SK-N-SH (cell line): ENCODE measurements around the gene CNOT1. TPM values are rescaled to one million over a fixed set of nuclear protein-coding genes. Genes with fewer than 3 reads are reported as not detected.
A peak's percentile ranks its signal among the peaks of the same experiment; 100 is the strongest.

Source experiments
- CTCF ChIA-PET: fragments of 300-600, 350-600 bp; formaldehyde crosslinking; extraction: SDS; loops from one replicate; lab custom pipeline; 2021; lab: Yijun Ruan, JAX
- POLR2A ChIA-PET: fragments of 350-600 bp; sonication (Branson Sonifier 250); formaldehyde crosslinking; extraction: SDS; loops from one replicate; lab custom pipeline; 2020; ENCODE audit warnings: antibody characterized with exemption, inconsistent platforms; lab: Yijun Ruan, JAX
- DNase-seq: peaks from one replicate; pipeline ENCODE4 v3.0.0; 2012
- H2AFZ ChIP-seq: fragments of 200-600 bp; sonication (generic); 2 replicates; pipeline ENCODE4 v1.8.1; 2016; ENCODE audit warnings: antibody characterized with exemption, mild to moderate bottlenecking, low read depth
- H3F3A ChIP-seq: fragments of 200-600 bp; sonication (generic); replicated peaks from 2 replicates; pipeline ENCODE3; 2016; ENCODE audit warnings: antibody characterized with exemption, mild to moderate bottlenecking; ENCODE audit not compliant: insufficient read depth
- H3K27ac ChIP-seq, 2 experiments: fragments of 200-500 bp in 1 of 2; fragments of 200-600 bp in 1 of 2; sonication (Bioruptor generic) in 1 of 2; sonication (generic), shearing (Covaris generic) in 1 of 2; 2 replicates each; pipeline versions ENCODE4 v1.5.1 to v1.6.1; 2014 to 2016; ENCODE audit warnings: low read depth in 2 of 2, inconsistent platforms in 1 of 2, low read length in 1 of 2, mild to moderate bottlenecking in 1 of 2, mixed read lengths in 1 of 2
- H3K27me3 ChIP-seq: fragments of 200-600 bp; sonication (generic), shearing (Covaris generic); 2 replicates; pipeline ENCODE4 v1.6.1; 2016; ENCODE audit warnings: mixed run types; ENCODE audit not compliant: insufficient read depth
- H3K36me3 ChIP-seq, 2 experiments: fragments of 200-500 bp in 1 of 2; fragments of 200-600 bp in 1 of 2; sonication (Bioruptor generic) in 1 of 2; sonication (generic) in 1 of 2; replicated peaks in 1 of 2; 2 replicates each; pipeline versions ENCODE3 to v1.5.1; 2014 to 2016; ENCODE audit warnings: low read length in 1 of 2, mild to moderate bottlenecking in 1 of 2; ENCODE audit not compliant: insufficient read depth in 2 of 2, control insufficient read depth in 1 of 2
- H3K4me1 ChIP-seq, 2 experiments: fragments of 200-500 bp in 1 of 2; fragments of 200-600 bp in 1 of 2; sonication (Bioruptor generic) in 1 of 2; sonication (generic), shearing (Covaris generic) in 1 of 2; 2 replicates each; pipeline versions ENCODE4 v1.5.1 to v1.6.1; 2014 to 2016; ENCODE audit warnings: low read depth in 1 of 2, low read length in 1 of 2, mixed run types in 1 of 2; ENCODE audit not compliant: insufficient read depth in 2 of 2, control insufficient read depth in 1 of 2
- H3K4me2 ChIP-seq: fragments of 200-600 bp; sonication (generic), shearing (Covaris generic); 2 replicates; pipeline ENCODE4 v1.6.1; 2017; ENCODE audit warnings: mixed run types
- H3K4me3 ChIP-seq, 2 experiments: fragments of 200-500 bp in 1 of 2; fragments of 200-600 bp in 1 of 2; sonication (Bioruptor generic) in 1 of 2; sonication (generic), shearing (Covaris generic) in 1 of 2; 2 replicates each; pipeline versions ENCODE4 v1.5.1 to v1.8.1; 2014 to 2016; ENCODE audit warnings: low read depth in 2 of 2, inconsistent platforms in 1 of 2, low read length in 1 of 2, mild to moderate bottlenecking in 1 of 2, mixed read lengths in 1 of 2, moderate library complexity in 1 of 2
- H3K79me2 ChIP-seq: fragments of 200-600 bp; sonication (generic); 2 replicates; pipeline ENCODE4 v1.8.1; 2017; ENCODE audit warnings: mild to moderate bottlenecking; ENCODE audit not compliant: insufficient read depth
- H3K9ac ChIP-seq: fragments of 200-600 bp; sonication (generic); 2 replicates; pipeline ENCODE4 v1.6.1; 2017; ENCODE audit warnings: mixed run types
- H3K9me2 ChIP-seq: fragments of 200-600 bp; sonication (generic); 2 replicates; pipeline ENCODE4 v1.6.1; 2017; ENCODE audit warnings: mixed run types
- H3K9me3 ChIP-seq: fragments of 200-600 bp; sonication (generic); 2 replicates; pipeline ENCODE4 v1.6.1; 2017; ENCODE audit warnings: mixed run types, mild to moderate bottlenecking, moderate library complexity
- H4K20me1 ChIP-seq: fragments of 200-600 bp; sonication (generic); 2 replicates; pipeline ENCODE4 v1.6.1; 2017; ENCODE audit warnings: mild to moderate bottlenecking, mixed run types; ENCODE audit not compliant: insufficient read depth
- CHD2 ChIP-seq: fragments of 150-350 bp; IDR thresholded peaks from 2 replicates; pipeline ENCODE4 v1.6.1; 2018; ENCODE audit warnings: low read length; ENCODE audit not compliant: partially characterized antibody
- GATA2 ChIP-seq: sonication (generic); formaldehyde crosslinking; IDR thresholded peaks from 2 replicates; pipeline ENCODE4 v1.5.0; 2020; ENCODE audit warnings: mild to moderate bottlenecking, missing genetic modification reagents
- JUND ChIP-seq: IDR thresholded peaks from 2 replicates; pipeline ENCODE4 v1.4.0; 2012
- MXI1 ChIP-seq: IDR thresholded peaks from 2 replicates; pipeline ENCODE4 v1.6.1; 2012; ENCODE audit warnings: mild to moderate bottlenecking, low read depth, low read length, improper control_type of control experiment
- POLR2AphosphoS5 ChIP-seq: IDR thresholded peaks from 2 replicates; pipeline ENCODE4 v1.6.1; 2012; ENCODE audit warnings: low read depth, low read length
- RFX5 ChIP-seq: IDR thresholded peaks from 2 replicates; pipeline ENCODE4 v1.6.1; 2012; ENCODE audit warnings: mild to moderate bottlenecking, improper control_type of control experiment, low read length
- RXRA ChIP-seq: IDR thresholded peaks from 2 replicates; pipeline ENCODE4 v1.4.0; 2012; ENCODE audit warnings: low read depth, mild to moderate bottlenecking, borderline replicate concordance
- WGBS: methylation state at CpG from one replicate; pipeline ENCODE4 v1.1.6; 2017; ENCODE audit warnings: low lambda C conversion rate; 5-methylcytosine and 5-hydroxymethylcytosine counted together
- polyA plus RNA-seq, 3 experiments: library from polyadenylated mRNA; depleted of rRNA; stranded (reverse); fragments of >200 nt; gene quantifications; 2 replicates each; pipeline ENCODE4 v1.2.3, GENCODE V29; 2012
- TF ChIP-seq, protein P1 (sequence below): IDR thresholded peaks from 2 replicates; pipeline ENCODE4; 2012
- TF ChIP-seq, protein P2 (sequence below): IDR thresholded peaks from 2 replicates; pipeline ENCODE4 v1.6.1; 2012; ENCODE audit warnings: mild to moderate bottlenecking, low read depth, low read length, moderate library complexity
- TF ChIP-seq, protein P3 (sequence below): fragments of 150-350 bp; IDR thresholded peaks from 2 replicates; pipeline ENCODE4 v1.6.1; 2017; ENCODE audit warnings: antibody characterized with exemption, low read length, low read depth, borderline replicate concordance
- TF ChIP-seq, protein P4 (sequence below): fragments of 200-600 bp; sonication (generic); IDR thresholded peaks from 2 replicates; pipeline ENCODE4 v1.6.1; 2017; ENCODE audit warnings: antibody characterized with exemption, mild to moderate bottlenecking, moderate library complexity

CNOT1 gene
- polyA plus RNA-seq, 1 of the 3 experiments (the other 2 are of a cell fraction), result 77.8 TPM

DNA sequence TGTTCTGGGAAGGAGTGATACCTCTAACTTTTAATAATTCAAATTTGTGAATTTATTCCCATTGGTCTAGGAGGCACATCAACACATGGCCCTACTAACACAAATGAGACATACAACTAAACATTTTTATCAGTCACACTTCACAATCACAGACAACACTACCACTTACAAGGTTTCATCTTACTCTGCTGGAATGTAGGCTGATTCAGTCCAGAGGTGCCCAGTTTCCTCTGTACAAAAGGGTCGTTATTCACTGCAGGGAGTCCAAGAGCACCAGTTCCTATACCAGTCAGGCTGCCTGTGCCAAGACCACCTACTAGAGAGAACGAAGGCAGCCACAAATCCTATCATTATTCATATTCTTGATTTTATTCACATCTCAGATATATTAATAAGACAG lies 72.9 kb downstream of the CNOT1 start (continued):
- TF ChIP-seq, protein P1, sequence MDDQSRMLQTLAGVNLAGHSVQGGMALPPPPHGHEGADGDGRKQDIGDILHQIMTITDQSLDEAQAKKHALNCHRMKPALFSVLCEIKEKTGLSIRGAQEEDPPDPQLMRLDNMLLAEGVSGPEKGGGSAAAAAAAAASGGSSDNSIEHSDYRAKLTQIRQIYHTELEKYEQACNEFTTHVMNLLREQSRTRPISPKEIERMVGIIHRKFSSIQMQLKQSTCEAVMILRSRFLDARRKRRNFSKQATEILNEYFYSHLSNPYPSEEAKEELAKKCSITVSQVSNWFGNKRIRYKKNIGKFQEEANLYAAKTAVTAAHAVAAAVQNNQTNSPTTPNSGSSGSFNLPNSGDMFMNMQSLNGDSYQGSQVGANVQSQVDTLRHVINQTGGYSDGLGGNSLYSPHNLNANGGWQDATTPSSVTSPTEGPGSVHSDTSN, result 0 out of 2 replicates have a peak, but pooled peaks have one; percentile 10
- TF ChIP-seq RFX5, result no peak

DNA sequence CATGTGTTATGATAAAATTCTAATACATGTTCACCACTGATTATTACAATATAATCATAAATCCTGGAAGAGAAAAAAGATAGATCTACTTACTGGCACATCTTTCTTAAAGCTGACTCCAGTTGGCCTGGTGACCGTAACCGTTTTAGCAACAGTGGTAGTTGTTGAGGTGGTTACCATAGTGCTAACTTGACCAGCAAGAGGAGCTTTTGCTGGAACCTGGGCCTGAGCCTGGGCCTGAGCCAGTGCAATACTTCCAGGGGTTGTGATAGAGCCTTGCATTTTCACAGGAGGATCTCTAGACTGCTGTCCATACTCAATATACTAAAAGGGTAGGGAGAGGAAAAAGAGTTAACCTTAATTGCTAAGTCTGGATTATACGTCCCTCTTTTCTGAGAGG lies 78.1 kb downstream of the CNOT1 start:
- no peak overlapping the region for H3K27ac ChIP-seq
- H3K27me3 ChIP-seq, result no peaks in the 10 kb centered on the region
- no peaks in the 10 kb centered on the region for H3K9me2 ChIP-seq
- CTCF ChIA-PET, result no interaction called here
- H3K4me1 ChIP-seq, result 0 out of 4 replicates have a peak, but pooled peaks cover 0 to 6% of the 10 kb centered on the region in 2 experiments
- H3K9me3 ChIP-seq, result no peaks in the 10 kb centered on the region
- no peak for TF ChIP-seq MXI1
- no peak for TF ChIP-seq GATA2
- no peak for TF ChIP-seq CHD2
- TF ChIP-seq JUND, result no peak
- TF ChIP-seq, protein P2, sequence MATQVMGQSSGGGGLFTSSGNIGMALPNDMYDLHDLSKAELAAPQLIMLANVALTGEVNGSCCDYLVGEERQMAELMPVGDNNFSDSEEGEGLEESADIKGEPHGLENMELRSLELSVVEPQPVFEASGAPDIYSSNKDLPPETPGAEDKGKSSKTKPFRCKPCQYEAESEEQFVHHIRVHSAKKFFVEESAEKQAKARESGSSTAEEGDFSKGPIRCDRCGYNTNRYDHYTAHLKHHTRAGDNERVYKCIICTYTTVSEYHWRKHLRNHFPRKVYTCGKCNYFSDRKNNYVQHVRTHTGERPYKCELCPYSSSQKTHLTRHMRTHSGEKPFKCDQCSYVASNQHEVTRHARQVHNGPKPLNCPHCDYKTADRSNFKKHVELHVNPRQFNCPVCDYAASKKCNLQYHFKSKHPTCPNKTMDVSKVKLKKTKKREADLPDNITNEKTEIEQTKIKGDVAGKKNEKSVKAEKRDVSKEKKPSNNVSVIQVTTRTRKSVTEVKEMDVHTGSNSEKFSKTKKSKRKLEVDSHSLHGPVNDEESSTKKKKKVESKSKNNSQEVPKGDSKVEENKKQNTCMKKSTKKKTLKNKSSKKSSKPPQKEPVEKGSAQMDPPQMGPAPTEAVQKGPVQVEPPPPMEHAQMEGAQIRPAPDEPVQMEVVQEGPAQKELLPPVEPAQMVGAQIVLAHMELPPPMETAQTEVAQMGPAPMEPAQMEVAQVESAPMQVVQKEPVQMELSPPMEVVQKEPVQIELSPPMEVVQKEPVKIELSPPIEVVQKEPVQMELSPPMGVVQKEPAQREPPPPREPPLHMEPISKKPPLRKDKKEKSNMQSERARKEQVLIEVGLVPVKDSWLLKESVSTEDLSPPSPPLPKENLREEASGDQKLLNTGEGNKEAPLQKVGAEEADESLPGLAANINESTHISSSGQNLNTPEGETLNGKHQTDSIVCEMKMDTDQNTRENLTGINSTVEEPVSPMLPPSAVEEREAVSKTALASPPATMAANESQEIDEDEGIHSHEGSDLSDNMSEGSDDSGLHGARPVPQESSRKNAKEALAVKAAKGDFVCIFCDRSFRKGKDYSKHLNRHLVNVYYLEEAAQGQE, result no peak
- TF ChIP-seq, protein P3, sequence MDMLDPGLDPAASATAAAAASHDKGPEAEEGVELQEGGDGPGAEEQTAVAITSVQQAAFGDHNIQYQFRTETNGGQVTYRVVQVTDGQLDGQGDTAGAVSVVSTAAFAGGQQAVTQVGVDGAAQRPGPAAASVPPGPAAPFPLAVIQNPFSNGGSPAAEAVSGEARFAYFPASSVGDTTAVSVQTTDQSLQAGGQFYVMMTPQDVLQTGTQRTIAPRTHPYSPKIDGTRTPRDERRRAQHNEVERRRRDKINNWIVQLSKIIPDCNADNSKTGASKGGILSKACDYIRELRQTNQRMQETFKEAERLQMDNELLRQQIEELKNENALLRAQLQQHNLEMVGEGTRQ, result no peak
- TF ChIP-seq, protein P4, sequence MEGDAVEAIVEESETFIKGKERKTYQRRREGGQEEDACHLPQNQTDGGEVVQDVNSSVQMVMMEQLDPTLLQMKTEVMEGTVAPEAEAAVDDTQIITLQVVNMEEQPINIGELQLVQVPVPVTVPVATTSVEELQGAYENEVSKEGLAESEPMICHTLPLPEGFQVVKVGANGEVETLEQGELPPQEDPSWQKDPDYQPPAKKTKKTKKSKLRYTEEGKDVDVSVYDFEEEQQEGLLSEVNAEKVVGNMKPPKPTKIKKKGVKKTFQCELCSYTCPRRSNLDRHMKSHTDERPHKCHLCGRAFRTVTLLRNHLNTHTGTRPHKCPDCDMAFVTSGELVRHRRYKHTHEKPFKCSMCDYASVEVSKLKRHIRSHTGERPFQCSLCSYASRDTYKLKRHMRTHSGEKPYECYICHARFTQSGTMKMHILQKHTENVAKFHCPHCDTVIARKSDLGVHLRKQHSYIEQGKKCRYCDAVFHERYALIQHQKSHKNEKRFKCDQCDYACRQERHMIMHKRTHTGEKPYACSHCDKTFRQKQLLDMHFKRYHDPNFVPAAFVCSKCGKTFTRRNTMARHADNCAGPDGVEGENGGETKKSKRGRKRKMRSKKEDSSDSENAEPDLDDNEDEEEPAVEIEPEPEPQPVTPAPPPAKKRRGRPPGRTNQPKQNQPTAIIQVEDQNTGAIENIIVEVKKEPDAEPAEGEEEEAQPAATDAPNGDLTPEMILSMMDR, result no peak
- TF ChIP-seq RXRA, result no peak
- no peak for TF ChIP-seq POLR2AphosphoS5
- 97% methylated on average over 3 of the region's 3 CpGs for WGBS
- peaks cover 11% of the 10 kb centered on the region; the same call in 1 of the 2 replicates for H3K79me2 ChIP-seq
- H4K20me1 ChIP-seq, result no peaks in the 10 kb centered on the region; the same call in 1 of the 2 replicates
- peaks cover 79 to 91% of the 10 kb centered on the region in 2 experiments for H3K36me3 ChIP-seq
- H3K4me3 ChIP-seq, result no peak overlapping the region
- H3F3A ChIP-seq, result peaks cover 5% of the 10 kb centered on the region
- no peak overlapping the region for H3K9ac ChIP-seq
- H3K4me2 ChIP-seq, result no peak overlapping the region
- POLR2A ChIA-PET, result no interaction called here
- no peak overlapping the region for H2AFZ ChIP-seq
- no peak for DNase-seq
